Measurements from ENCODE around the gene HSFX4. TPM values are rescaled to one million over a fixed set of nuclear protein-coding genes. Genes with fewer than 3 reads are reported as not detected.

Gene HSFX4
- not detected in 5 replicates for total RNA-seq (2022; extraction: Qiagen RNA extraction; ENCODE audit: low read depth)

GRCh38 chrX:149929400-149929799, at the start of gene HSFX4:
Gene HSFX4 (plus strand): TSS chrX:149929573. CDS start chrX:149929645, 72 bp downstream.

GRCh38 chrX:149881081-149881711, 48.2 kb upstream of the HSFX4 start, which contains the start of gene MAGEA8:
Gene MAGEA8 (plus strand): TSS chrX:149881183. CDS start chrX:149884273, 3,090 bp downstream.

GRCh38 chrX:149938427-149938880, 9.1 kb downstream of the HSFX4 start, which contains the start of gene EOLA2:
Gene EOLA2 (minus strand): TSS chrX:149938491. CDS start chrX:149933874, 4,617 bp downstream.

Other genes with a start within 250 kb of the HSFX4 start
- 0.02 TPM in 1 of 5 replicates, not detected in the others for gene MAGEA11, start 217.5 kb upstream of the HSFX4 start, total RNA-seq (2022; extraction: Qiagen RNA extraction; ENCODE audit: low read depth)
- gene HSFX1, start 155.5 kb upstream of the HSFX4 start, total RNA-seq (2022; extraction: Qiagen RNA extraction; ENCODE audit: low read depth), result 0.26 to 0.50 TPM (median 0.43 TPM) in 5 replicates
- not detected in 5 replicates for gene MAGEA9, start 147.6 kb upstream of the HSFX4 start, total RNA-seq (2022; extraction: Qiagen RNA extraction; ENCODE audit: low read depth)
- not detected in 5 replicates for gene MAGEA8, start 48.4 kb upstream of the HSFX4 start, total RNA-seq (2022; extraction: Qiagen RNA extraction; ENCODE audit: low read depth)
- gene EOLA2, start 8.9 kb downstream of the HSFX4 start, total RNA-seq (2022; extraction: Qiagen RNA extraction; ENCODE audit: low read depth), result 49.6 to 60.2 TPM (median 58.1 TPM) in 5 replicates

Data from A549 treated with CpdA at 1 μM for 4 hours (cell line).